ENCODE results near the gene SIK3.

DNA sequence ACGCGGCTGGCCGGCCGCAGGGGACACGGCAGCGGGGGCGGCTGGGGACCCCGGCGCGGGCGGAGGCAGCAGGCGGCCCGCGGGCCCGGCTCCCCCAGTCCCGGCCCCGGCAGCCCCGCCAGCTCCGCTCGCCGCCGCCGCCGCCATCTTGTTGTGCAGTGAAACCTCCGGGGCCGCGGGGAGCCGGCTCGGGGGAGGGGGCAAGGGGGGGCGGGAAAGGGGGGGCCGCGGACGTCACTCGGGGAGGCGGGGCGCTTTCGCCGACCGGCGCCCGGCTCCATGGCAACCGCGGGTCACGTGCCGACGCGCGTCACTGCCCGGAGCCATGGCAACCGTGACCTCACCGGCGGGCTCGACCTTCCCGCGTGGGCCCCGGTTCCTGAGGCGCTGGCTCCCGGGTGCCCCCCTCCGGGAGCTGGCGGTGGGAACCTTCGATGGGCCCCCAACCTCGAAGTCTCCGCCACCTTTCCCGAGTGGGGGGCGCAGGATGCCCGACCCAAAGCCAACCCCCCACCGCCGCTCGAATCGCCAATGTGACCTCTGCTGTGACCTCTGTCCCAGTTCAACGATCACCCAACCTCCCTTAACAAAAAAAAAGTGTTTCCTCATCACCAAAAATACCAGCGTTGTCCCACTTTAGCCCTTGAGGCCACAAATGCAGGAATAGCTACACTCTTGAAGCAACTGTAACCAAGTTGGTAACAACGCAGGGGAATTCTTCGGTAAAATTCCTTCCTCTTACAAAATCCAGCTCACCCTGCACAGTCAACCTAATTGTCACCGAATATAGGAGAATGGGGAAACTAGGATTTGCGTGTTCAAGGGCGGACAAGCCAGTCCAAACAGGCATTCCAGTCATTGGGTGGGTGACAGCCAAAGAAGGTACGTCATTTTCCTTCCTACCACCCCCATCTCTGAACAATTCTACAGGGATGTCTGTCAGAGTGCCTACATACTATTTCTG, at the start of gene SIK3:
- TF ChIP-seq, protein P1, sequence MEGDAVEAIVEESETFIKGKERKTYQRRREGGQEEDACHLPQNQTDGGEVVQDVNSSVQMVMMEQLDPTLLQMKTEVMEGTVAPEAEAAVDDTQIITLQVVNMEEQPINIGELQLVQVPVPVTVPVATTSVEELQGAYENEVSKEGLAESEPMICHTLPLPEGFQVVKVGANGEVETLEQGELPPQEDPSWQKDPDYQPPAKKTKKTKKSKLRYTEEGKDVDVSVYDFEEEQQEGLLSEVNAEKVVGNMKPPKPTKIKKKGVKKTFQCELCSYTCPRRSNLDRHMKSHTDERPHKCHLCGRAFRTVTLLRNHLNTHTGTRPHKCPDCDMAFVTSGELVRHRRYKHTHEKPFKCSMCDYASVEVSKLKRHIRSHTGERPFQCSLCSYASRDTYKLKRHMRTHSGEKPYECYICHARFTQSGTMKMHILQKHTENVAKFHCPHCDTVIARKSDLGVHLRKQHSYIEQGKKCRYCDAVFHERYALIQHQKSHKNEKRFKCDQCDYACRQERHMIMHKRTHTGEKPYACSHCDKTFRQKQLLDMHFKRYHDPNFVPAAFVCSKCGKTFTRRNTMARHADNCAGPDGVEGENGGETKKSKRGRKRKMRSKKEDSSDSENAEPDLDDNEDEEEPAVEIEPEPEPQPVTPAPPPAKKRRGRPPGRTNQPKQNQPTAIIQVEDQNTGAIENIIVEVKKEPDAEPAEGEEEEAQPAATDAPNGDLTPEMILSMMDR (IDR thresholded peaks at IDR 0.05): no peak
- no peak for TF ChIP-seq ZFX (IDR thresholded peaks at IDR 0.05; ENCODE audit: borderline replicate concordance)
